Ovary (tissue), 9 donors: Measurements from ENCODE around the gene BCL7C. TPM values are rescaled to one million over a fixed set of nuclear protein-coding genes. Genes with fewer than 3 reads are reported as not detected.

ENCODE experiments used
- DNase-seq, 5 donors: peaks; one replicate each; pipeline ENCODE4 v3.0.0-alpha.2; 2019 to 2020
- H3K27ac ChIP-seq, 2 donors: fragments of 200-600 bp; one replicate each; pipeline versions ENCODE4 v1.5.1 to v1.8.0; 2019 to 2022
- H3K27me3 ChIP-seq: fragments of 200-600 bp; one replicate; pipeline ENCODE4 v1.8.0; 2022
- H3K36me3 ChIP-seq: fragments of 200-600 bp; sonication (generic); one replicate; pipeline ENCODE4 v1.5.1; 2019
- H3K4me1 ChIP-seq: one replicate; pipeline ENCODE4 v1.8.1; 2013; ENCODE audit warnings: mild to moderate bottlenecking, moderate library complexity; ENCODE audit not compliant: insufficient read depth
- H3K4me3 ChIP-seq: fragments of 200-600 bp; sonication (generic); one replicate; pipeline ENCODE4 v1.5.1; 2017
- H3K9me3 ChIP-seq, 2 donors: fragments of 200-600 bp in 1 of 2; sonication (generic) in 1 of 2; one replicate each; pipeline versions ENCODE4 v1.5.1 to v1.8.1; 2013 to 2019; ENCODE audit warnings: mild to moderate bottlenecking in 1 of 2, moderate library complexity in 1 of 2
- EP300 ChIP-seq: sonication (generic); formaldehyde crosslinking; IDR thresholded peaks from one replicate; pipeline ENCODE4 v1.6.1; 2017; ENCODE audit warnings: antibody characterized with exemption
- POLR2A ChIP-seq: fragments of 450-650 bp; IDR thresholded peaks from one replicate; pipeline ENCODE4 v1.6.1; 2017; ENCODE audit warnings: antibody characterized with exemption, mild to moderate bottlenecking, moderate library complexity
- WGBS, 3 donors: extraction: QIAGEN DNeasy Blood & Tissue Kit in 1 of 3; methylation state at CpG; one replicate each; pipeline versions ENCODE4 v1.1.5 to v1.1.7; 2013 to 2017; 5-methylcytosine and 5-hydroxymethylcytosine counted together
- intact Hi-C, 4 donors: fragments of 100-400 bp; cut with DNase I; formaldehyde crosslinking; loops; one replicate each; pipeline versions ENCODE4 v1.11.0 to v1.15.1; 2022 to 2023
- polyA plus RNA-seq, 2 donors: library from polyadenylated mRNA; stranded (reverse); fragments of 200-250 nt in 1 of 2; fragments of 350-450 nt in 1 of 2; fragmentation: Illumina TruSeq in 1 of 2; extraction: RNeasy Lipid Tissue Mini Kit (QIAGEN cat#74804) in 1 of 2; gene quantifications; one replicate each; pipeline ENCODE4 v1.2.3, GENCODE V29; 2013 to 2014
- total RNA-seq, 7 donors: library from RNA; depleted of rRNA in 2 of 7; stranded (reverse); fragments of >200 nt in 2 of 7; fragmentation: NEBNext Ultra II Directional in 3 of 7; extraction: Animal tissue kit (Norgen Biotek cat#: 25700) in 3 of 7; gene quantifications; one replicate each; pipeline versions ENCODE4 v1.1.0 to v1.2.4, GENCODE V29; 2016 to 2023
- TF ChIP-seq, protein P1 (sequence below), 3 donors: fragments of 450-650 bp in 2 of 3; fragments of 200-600 bp in 1 of 3; IDR thresholded peaks; one replicate each; pipeline versions ENCODE4 v1.5.1 to v1.8.0; 2016 to 2022; ENCODE audit warnings: antibody characterized with exemption in 3 of 3, mild to moderate bottlenecking in 1 of 3
- donor health status: DM: no; HTN: no; CAD: no; lungs with moderate emphysema.
- donor health status: DM: no; HTN: no; CAD: no.
- donor health status: Bipolar disorder and iron deficiency.
- donor health status: DM: yes; HTN: yes; CAD: no.
- donor health status: DM: no; HTN: no; CAD: no.
- donor health status: DM: yes; HTN: yes; CAD: no.

The BCL7C gene
- total and polyA plus RNA-seq, 9 donors: 13.3 to 54.8 (median 46.6) TPM

- 8 to 12% (median 9%) methylated on average over 8 of the region's 8 CpGs for WGBS, 3 donors
- Histone ChIP-seq H3K27ac (no peak overlapping the region), H3K27me3 (no peaks in the 10 kb centered on the region), H3K36me3 (no peaks in the 10 kb centered on the region), H3K4me1 (no peaks in the 10 kb centered on the region), H3K4me3 (no peak overlapping the region), H3K9me3 (no peaks in the 10 kb centered on the region)
- peak in 4 of 5 donors; percentile 62 to 85 (median 80) for DNase-seq
- TF ChIP-seq, protein P1, sequence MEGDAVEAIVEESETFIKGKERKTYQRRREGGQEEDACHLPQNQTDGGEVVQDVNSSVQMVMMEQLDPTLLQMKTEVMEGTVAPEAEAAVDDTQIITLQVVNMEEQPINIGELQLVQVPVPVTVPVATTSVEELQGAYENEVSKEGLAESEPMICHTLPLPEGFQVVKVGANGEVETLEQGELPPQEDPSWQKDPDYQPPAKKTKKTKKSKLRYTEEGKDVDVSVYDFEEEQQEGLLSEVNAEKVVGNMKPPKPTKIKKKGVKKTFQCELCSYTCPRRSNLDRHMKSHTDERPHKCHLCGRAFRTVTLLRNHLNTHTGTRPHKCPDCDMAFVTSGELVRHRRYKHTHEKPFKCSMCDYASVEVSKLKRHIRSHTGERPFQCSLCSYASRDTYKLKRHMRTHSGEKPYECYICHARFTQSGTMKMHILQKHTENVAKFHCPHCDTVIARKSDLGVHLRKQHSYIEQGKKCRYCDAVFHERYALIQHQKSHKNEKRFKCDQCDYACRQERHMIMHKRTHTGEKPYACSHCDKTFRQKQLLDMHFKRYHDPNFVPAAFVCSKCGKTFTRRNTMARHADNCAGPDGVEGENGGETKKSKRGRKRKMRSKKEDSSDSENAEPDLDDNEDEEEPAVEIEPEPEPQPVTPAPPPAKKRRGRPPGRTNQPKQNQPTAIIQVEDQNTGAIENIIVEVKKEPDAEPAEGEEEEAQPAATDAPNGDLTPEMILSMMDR (IDR thresholded peaks at IDR 0.05): peak; percentile 80 to 91 (median 90)
- TF ChIP-seq EP300 (no peak), POLR2A (no peak)
- intact Hi-C loops: loop anchor here in 3 of 4 donors (1.0 to 5.0 kb wide), 5 partner anchors 47 to 76 kb away; partner anchors contain the start of gene BCL7C (in 1 of the 3)
These were observed 49.0 kb downstream of the BCL7C start for GRCh38 chr16:30844671-30845449.

DNA sequence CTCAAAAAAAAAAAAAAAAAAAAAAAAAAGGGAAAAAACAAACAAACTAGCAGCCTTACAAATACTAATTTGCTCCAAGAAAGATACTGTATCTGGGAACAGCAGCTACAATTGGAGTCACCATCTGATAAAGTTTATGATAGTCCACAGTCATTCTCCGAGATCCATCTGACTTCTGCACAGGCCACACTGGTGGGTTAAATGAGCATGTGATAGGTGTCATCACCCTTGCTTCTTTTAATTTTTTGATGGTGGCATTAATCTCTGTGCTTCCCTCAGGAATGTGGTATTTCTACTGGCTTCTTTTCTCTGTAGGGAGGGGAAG, 49.6 kb downstream of the BCL7C start:
- Histone ChIP-seq H3K27me3 (no peaks in the 10 kb centered on the region), H3K4me1 (no peaks in the 10 kb centered on the region), H3K9me3 (no peaks in the 10 kb centered on the region), H3K27ac (no peak overlapping the region), H3K36me3 (no peaks in the 10 kb centered on the region), H3K4me3 (no peak overlapping the region)
- TF ChIP-seq, protein P1 (IDR thresholded peaks at IDR 0.05): no peak
- no peak for TF ChIP-seq EP300
- no peak for TF ChIP-seq POLR2A
- intact Hi-C loops: loop anchor here in 2 of 4 donors (1.0 to 5.0 kb wide), 2 partner anchors 68 to 77 kb away; no protein-coding TSS in a partner anchor
- WGBS, 3 donors: 83 to 96% (median 92%) methylated on average over 1 of the region's 1 CpG
- DNase-seq: no peak

DNA sequence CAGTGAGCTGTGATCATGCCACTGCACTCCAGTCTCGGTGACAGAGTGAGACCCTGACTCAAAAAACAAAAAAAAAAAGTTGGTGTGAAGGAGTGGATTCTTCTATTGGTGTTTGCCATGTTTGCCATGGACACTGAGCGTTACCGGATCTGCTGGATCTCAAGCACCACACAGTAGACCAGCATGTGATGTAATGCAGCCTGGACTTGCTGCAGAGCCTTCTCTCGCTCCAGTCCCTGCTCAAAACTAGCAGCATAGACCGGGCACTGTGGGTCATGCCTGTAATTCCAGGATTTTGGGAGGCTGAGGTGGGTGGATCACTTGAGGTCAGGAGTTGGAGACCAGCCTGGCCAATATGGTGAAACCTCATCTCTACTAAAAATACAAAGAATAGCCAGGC, 50.4 kb downstream of the BCL7C start:
- DNase-seq: no peak
- Histone ChIP-seq H3K4me1 (no peaks in the 10 kb centered on the region), H3K27ac (no peak overlapping the region), H3K36me3 (no peaks in the 10 kb centered on the region), H3K9me3 (no peaks in the 10 kb centered on the region), H3K27me3 (no peaks in the 10 kb centered on the region), H3K4me3 (no peak overlapping the region)
- TF ChIP-seq, protein P1 (IDR thresholded peaks at IDR 0.05): no peak
- TF ChIP-seq POLR2A (no peak), EP300 (no peak)
- intact Hi-C loops: loop anchor here in 1 of 4 donors (5.0 kb wide), 1 partner anchor 69 kb away; no protein-coding TSS in a partner anchor
- 90% methylated on average over 5 of the region's 5 CpGs for WGBS, 3 donors

GRCh38 chr16:30842971-30843370, 50.9 kb downstream of the BCL7C start:
- H3K4me1 ChIP-seq: no peaks in the 10 kb centered on the region
- no peak for DNase-seq
- no peak overlapping the region for H3K27ac ChIP-seq
- 77 to 91% (median 83%) methylated on average over 4 of the region's 4 CpGs for WGBS, 3 donors
- no peaks in the 10 kb centered on the region for H3K27me3 ChIP-seq
- no peak for TF ChIP-seq EP300
- no peak for TF ChIP-seq POLR2A
- intact Hi-C loops: loop anchor here in 1 of 4 donors (5.0 kb wide), 1 partner anchor 69 kb away; no protein-coding TSS in a partner anchor
- no peaks in the 10 kb centered on the region for H3K9me3 ChIP-seq
- H3K4me3 ChIP-seq: no peak overlapping the region
- no peaks in the 10 kb centered on the region for H3K36me3 ChIP-seq

GRCh38 chr16:30841332-30841731, 52.5 kb downstream of the BCL7C start:
- no peak for DNase-seq
- no peaks in the 10 kb centered on the region for H3K9me3 ChIP-seq
- no peak overlapping the region for H3K27ac ChIP-seq
- no peak overlapping the region for H3K4me3 ChIP-seq
- intact Hi-C loops: loop anchor here in 1 of 4 donors (5.0 kb wide), 1 partner anchor 71 kb away; no protein-coding TSS in a partner anchor
- no peaks in the 10 kb centered on the region for H3K27me3 ChIP-seq
- WGBS, 3 donors: 91 to 93% (median 92%) methylated on average over 9 of the region's 9 CpGs
- H3K36me3 ChIP-seq: no peaks in the 10 kb centered on the region
- H3K4me1 ChIP-seq: no peaks in the 10 kb centered on the region
- TF ChIP-seq EP300 (no peak), POLR2A (no peak)
- TF ChIP-seq, protein P1 (IDR thresholded peaks at IDR 0.05): no peak
